GM18517 (cell line): Measurements from ENCODE around the gene LOC128125822.
"Not testable (repeated sequence)": the region's sequence is repeated elsewhere in the genome, so short reads cannot be mapped to it uniquely, and the experiment has no call there.

ENCODE experiments used
- ATAC-seq: cut with Tn5 transposase; IDR thresholded peaks from one replicate; pipeline ENCODE4 v1.9.1; 2021; ENCODE audit warnings: mild to moderate bottlenecking, moderate library complexity; ENCODE audit not compliant: unreplicated experiment

LOC128125822 gene

GRCh38 chr6:63572044-63572746 is at the start of gene LOC128125822, which contains the start of gene PTP4A1:
Gene LOC128125822, plus strand, starts transcription at chr6:63572480.
Gene PTP4A1, plus strand, starts transcription at chr6:63572480. Its CDS starts 4,401 bp downstream, at chr6:63576881.
- ATAC-seq = peak; percentile 91

- ATAC-seq = not testable (repeated sequence)
Measured at GRCh38 chr6:63522911-63523287, 49.4 kb upstream of the LOC128125822 start.

GRCh38 chr6:63523630-63524029 is 48.6 kb upstream of the LOC128125822 start:
- ATAC-seq = no peak

- ATAC-seq = no peak
Measured at GRCh38 chr6:63525186-63525878, 46.9 kb upstream of the LOC128125822 start.

GRCh38 chr6:63526931-63527330 is 45.3 kb upstream of the LOC128125822 start:
- no peak for ATAC-seq

GRCh38 chr6:63527658-63528514 is 44.4 kb upstream of the LOC128125822 start:
- no peak for ATAC-seq

GRCh38 chr6:63529498-63529897 is 42.8 kb upstream of the LOC128125822 start:
- no peak for ATAC-seq

GRCh38 chr6:63530182-63530581 is 42.1 kb upstream of the LOC128125822 start:
- ATAC-seq = no peak

GRCh38 chr6:63530991-63531390 is 41.3 kb upstream of the LOC128125822 start:
- no peak for ATAC-seq

GRCh38 chr6:63533026-63533425 is 39.3 kb upstream of the LOC128125822 start:
- ATAC-seq = no peak

- ATAC-seq = no peak
Measured at GRCh38 chr6:63533952-63534351, 38.3 kb upstream of the LOC128125822 start.

- ATAC-seq = peak; percentile 71
Measured at GRCh38 chr6:63537201-63537958, 34.9 kb upstream of the LOC128125822 start.

- no peak for ATAC-seq
Measured at GRCh38 chr6:63537959-63538300, 34.4 kb upstream of the LOC128125822 start.

- ATAC-seq = no peak
Measured at GRCh38 chr6:63538550-63538949, 33.7 kb upstream of the LOC128125822 start.

GRCh38 chr6:63543001-63543400 is 29.3 kb upstream of the LOC128125822 start:
- ATAC-seq = no peak

GRCh38 chr6:63543982-63544381 is 28.3 kb upstream of the LOC128125822 start:
- ATAC-seq = no peak

GRCh38 chr6:63546236-63546635 is 26.0 kb upstream of the LOC128125822 start:
- no peak for ATAC-seq

GRCh38 chr6:63546697-63547096 is 25.6 kb upstream of the LOC128125822 start:
- ATAC-seq = no peak

- ATAC-seq = no peak
Measured at GRCh38 chr6:63549076-63549475, 23.2 kb upstream of the LOC128125822 start.

GRCh38 chr6:63553208-63553607 is 19.1 kb upstream of the LOC128125822 start:
- peak; percentile 99 for ATAC-seq

GRCh38 chr6:63553900-63554299 is 18.4 kb upstream of the LOC128125822 start:
- no peak for ATAC-seq
